Measurements from ENCODE around the gene GNB4. TPM values are rescaled to one million over a fixed set of nuclear protein-coding genes. Genes with fewer than 3 reads are reported as not detected.

The GNB4 gene
- total RNA-seq, 1 experiment from 2014 or later: 33.8 TPM

DNA sequence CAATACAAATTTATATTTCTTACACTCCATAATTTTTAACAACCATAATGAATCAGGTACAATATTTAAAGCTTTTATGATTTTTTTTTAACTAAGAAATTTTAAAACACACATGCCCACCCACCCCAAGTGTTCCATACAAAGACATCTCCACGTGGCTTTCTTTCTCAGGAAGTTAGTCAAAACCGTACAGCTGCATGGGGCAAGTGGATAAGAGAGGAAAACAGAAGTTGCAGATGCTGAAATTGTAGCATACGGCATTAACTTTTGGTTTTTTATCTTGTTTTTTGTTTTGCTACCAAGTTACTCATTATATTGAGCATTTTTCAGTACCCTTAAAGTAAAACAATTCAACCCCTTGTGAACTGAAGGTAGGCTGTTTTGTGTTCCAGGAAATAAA is 14.8 kb downstream of the GNB4 start:
- no peak for DNase-seq (ENCODE audit: low spot score)

DNA sequence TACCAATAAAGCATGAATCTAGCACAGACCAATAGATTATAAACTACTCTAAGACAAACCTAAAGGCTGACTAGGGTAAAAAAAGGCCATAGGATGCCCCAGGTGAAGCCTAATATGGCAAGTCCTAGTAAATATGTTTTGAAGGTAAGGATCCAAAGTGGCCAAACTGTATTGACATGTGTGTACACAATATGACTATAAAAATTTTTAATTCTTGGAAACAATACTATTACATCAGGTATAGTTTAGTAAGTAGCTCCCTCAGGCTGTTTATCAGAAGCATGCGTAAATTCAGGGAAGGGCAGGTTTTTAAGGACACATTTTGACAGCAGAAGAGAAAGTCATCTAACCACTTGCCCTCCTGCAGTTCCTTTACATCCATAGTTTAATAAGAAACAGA is 18.8 kb downstream of the GNB4 start:
- no peak for DNase-seq (ENCODE audit: low spot score)

DNA sequence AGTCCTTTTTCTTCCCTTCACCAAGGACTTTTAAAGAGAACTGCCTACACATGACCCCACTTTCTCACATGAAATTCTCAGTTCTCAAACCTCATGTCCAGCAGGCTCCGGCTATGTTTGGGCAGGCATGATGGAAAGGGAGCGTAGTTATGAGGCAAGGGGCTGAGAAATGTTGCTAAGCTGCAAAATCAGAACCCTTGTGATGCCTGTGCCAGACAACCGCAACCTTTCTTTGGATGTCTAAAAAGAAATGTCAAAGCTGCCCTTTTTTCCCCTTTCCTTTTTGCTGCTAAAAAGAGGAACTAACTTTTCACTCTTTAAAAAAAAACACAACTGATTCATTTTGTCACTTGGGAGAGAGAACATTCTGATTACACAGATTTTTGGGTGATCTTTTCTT is 19.2 kb downstream of the GNB4 start:
- no peak for DNase-seq (ENCODE audit: low spot score)

DNA sequence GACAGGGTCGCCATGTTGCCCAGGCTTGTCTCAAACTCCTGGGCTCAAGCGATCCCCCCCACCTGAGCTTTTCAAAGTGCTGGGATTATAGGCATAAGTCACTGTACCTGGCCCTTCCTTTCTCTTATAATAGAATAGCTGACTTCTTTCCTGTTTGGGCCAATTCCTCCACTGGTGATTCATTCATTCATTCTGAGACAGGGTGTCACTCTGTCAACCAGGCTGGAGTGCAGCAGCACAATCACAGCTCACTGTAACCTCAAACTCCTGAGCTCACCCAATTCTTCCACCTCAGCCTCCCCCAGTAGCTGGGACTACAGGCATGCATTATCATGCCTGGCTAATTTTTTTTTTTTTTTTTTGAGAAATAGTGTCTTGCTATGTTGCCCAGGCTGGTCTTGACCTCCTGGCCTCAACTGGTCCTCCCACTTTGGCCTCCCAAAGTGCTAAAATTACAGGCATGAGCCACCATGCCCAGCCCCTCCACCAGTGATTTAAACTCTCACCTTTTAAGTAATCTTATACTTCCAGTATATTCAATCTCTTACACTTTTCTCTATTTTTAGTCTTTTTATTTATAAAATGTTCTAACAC is 20.9 kb downstream of the GNB4 start:
- DNase-seq (ENCODE audit: low spot score): no peak

DNA sequence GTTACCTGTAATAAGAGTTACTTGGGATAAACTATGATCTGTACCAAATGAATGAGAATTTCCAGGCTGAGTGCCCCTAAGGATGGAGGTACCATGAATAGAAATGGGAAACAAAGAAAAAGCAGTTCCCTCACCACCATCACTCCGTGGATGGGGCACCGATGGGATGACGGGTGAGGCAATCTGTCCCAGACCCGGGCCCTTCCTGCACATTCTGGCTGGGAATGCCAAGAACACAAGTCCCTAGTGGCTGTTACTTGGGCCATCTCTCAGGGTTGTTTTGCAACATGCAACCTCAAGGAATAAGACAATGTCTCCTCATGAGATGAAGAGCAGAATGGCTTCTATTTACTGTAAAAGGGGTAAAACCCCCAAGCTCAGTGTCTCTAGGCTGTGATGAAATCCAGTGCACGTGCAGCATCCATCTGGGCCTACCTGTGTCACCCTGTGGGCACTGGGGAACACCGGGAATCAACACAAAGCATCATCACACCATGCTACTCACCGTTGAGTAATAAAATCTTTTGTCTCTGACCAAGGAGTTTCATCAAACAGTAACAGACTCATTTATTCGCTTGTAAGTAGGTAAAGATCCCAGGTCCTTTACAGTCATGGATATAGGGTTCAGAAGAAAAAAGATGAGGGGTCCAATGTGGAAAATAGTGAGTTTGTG is 22.3 kb downstream of the GNB4 start:
- DNase-seq (ENCODE audit: low spot score): no peak

DNA sequence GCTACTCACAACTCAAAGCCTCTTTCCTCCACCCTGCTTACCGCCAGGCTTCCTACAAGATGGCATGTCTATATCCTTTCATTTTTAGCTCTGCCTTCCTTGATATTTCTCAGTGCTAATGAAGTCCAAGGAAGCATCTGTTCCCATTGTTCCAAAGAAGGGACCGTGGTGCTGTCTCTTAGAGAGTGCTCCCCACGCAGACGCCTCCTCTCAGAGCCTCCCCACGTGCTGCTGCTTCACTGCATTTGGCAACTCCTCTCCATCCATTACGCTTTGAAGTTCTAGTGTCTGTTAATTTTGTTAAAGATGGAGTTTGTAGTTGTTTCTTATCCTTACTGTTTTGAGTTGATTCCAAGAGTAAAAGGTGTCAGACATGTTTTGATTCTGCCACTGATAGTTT is 26.2 kb downstream of the GNB4 start:
- DNase-seq (ENCODE audit: low spot score): no peak

DNA sequence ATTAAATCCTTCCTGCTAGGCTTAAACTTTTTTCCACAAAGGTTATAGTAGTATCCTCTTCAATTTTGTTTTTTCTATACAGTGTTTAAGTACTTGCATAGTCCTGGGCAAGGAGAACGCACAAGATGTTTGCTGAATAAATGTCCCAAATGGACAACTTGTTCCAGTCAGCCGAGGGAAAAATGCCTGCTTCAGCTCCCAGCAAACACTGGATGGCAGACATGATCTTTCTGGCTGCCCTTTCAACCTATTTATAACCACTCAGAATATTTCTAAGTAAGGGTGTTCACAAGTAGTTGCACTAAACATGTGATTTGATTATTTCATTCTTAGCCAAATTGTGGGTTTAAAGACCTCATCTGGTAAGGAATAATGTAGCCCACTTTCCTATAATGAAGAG is 29.8 kb downstream of the GNB4 start:
- no peak for DNase-seq (ENCODE audit: low spot score)

DNA sequence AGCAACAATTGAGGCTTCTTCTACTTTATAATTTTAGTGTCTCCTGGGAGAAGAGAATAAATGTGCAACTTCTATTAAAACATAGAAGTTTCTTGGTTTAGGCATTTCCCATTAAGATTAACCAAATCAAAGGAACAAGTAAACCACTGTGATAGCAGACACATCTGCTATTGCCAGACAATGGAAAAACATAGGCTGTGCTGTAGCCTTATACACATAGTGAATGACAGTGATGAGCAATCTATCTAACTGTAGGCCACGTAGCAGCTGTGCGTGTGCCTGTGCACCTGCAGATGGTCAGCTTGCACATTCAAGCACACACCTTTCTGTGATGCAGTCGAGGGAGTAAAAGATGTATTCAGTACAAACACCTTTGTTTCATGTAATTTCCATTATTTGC is 32.7 kb downstream of the GNB4 start:
- no peak for DNase-seq (ENCODE audit: low spot score)

DNA sequence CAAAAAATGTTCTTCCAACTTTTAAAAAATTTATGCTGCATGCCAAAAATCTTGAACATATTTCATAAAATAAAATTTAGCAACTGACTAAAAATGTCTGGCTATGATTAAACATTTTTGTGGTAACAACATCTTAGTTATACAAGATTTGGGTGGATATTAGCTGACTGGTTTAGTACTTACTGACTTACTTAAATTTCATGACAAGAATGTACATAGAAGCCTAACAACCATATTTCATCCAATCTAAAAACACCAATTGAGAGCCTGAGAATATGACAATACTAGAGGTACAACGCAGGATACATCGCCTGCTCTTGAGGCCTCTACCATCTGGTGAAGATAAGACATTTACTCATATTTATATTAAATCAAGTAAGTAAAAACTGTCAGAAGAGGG is 34.6 kb downstream of the GNB4 start:
- DNase-seq (ENCODE audit: low spot score): no peak

DNA sequence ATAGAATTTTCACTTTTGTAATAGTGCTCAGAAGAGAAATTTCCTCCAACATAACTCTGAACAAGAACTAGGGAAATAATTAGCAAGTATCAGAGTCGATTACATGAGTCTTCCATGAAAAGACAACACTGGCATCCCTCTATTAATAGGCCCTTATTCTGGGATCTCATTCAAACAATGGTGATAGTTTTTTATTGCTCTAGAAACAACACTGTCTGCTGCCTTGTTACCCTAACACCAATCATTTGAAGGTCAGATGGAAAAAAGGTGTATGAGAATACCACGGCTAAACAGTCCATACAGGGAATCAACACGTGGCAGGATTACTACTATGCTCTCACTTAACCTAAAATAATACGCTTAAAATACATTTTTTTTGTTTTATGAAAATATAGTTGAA is 35.9 kb downstream of the GNB4 start:
- DNase-seq (ENCODE audit: low spot score): no peak

DNA sequence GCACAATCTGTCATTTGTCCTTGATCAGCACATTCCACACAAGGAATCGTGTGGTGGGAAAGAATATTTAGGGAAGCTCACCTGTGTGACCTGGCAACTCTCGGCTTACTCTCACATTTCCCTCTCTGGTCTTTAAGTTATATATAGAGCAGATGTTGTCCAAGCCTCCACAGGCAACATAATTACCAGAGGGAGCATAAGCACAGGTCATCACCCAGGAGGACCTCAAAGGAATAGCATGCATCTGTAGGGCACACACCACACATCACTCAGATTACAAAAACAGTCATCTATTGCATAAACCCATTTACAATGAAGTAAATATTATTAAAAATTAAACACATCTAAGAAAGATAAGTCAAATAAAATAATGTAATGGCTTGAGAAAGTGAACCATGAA is 36.5 kb downstream of the GNB4 start:
- DNase-seq (ENCODE audit: low spot score): no peak

DNA sequence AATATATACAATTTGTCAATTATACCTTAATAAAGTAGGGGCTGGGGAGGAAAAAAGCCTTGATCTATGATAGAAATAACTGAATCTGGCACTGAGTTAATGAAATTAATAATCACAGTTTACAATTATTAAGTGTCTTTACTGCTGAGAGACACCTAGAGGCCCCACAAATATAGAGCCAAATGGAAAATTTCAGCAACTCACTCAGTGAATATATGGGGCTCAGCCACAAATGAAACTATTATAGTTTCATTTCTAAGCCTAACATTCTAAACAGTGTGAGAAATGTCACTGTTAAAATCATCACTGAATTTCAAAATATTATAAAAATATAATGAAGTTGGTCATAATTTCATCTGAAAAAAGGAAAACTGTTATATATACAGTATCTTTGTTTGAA is 40.3 kb downstream of the GNB4 start:
- DNase-seq (ENCODE audit: low spot score): no peak

DNA sequence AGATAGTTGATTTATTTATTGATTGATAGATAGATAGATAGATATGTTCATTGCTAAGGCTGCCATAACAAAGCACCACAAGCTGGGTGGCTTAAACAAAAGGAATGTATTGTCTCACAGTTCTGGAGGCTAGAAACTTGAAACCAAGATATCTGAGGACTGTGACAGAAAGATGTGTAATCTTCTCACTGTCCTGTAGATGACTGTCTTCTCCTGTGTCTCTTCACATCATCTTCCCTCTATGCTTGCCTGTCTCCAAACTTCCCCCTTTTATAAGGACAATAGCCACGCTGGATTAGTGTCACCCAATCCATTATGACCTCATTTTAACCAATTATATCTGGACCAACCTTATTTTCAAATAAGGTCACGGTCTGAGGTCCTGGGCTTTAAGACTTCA is 40.9 kb downstream of the GNB4 start:
- DNase-seq (ENCODE audit: low spot score): no peak

DNA sequence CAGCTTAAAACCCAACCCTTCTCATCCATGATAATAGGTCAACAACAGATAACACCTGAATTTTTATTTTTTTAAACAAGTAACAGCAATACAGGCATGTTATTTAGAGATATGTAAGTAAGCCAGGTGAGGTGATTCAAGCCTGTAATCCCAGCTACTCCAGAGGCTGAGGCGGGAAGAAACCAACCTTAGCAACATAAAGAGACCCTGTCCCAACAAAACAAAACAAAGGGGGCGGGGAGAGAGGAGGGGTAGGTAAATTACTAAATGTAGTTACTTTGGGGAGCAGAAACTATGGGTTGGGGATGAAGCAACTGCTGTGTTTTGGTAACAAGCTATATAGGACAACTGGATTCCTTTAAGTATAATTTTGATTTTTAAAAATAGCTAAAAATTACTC is 47.0 kb downstream of the GNB4 start:
- no peak for DNase-seq (ENCODE audit: low spot score)

DNA sequence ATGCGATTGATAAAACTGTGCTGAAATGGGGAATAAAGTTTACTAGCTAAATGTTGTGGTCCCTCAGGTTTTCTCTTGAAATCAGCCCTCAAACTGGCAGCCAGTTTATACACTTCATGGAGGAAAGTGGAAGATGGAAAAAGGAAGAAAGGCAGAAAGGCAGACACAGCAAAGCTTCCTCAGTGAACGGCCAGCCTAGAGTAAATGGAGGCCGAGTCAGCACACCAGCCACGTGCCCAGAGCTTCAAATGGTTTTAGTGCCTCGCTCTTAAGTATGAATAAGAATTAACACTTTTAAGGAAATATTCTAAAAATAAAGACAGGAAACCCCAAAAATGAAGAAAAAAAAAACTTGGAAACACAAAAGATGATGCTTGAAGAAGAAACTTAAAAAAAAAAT is 48.3 kb downstream of the GNB4 start:
- no peak for DNase-seq (ENCODE audit: low spot score)

DNA sequence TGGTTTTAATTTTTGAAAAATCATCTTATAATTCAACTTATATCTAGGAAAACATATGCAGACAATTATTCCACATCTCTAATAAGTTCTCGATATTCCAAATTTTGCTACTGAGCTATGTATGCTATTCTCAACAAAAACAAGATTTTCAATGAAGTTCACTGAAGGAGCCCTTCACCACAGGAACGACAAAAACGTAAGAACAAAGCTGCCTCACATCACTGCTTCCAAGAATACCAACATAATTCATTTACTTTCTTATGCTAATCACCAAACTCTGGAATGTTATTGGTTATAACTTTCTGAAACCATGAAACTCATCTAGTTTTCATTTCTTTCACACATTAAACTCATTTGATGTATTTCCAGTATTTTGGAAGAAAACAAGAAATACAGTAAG is 49.7 kb downstream of the GNB4 start:
- no peak for DNase-seq (ENCODE audit: low spot score)

DNA sequence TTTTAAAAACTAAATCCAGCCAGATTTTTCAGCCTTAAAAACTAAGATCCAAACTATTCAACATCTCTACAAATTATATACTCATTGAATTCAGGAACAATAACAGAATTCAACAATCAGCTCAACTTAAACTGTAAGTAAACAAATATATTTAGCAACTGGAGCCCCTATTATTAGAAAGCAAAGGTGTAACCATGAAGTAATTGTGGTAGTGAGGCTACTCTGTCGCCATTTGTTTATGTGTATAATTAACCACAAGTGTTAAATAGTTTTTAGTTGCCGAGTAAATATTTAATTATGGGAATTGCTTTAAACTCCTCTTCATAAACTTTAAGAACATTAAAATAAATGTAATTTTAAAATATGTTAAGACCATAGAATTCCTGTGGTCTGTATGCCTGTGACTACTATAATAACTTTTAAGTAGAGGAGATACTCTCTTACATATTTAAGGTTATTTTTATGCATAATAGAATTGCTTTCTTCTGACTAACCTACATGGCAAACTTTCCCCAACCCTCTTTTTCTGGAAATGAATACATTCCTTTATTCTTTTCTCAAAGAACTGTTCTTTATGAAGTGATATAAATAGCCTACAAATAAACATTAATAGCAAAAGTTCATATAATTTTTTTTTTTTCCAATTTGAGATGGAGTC is 52.6 kb downstream of the GNB4 start:
- no peak for DNase-seq (ENCODE audit: low spot score)

DNA sequence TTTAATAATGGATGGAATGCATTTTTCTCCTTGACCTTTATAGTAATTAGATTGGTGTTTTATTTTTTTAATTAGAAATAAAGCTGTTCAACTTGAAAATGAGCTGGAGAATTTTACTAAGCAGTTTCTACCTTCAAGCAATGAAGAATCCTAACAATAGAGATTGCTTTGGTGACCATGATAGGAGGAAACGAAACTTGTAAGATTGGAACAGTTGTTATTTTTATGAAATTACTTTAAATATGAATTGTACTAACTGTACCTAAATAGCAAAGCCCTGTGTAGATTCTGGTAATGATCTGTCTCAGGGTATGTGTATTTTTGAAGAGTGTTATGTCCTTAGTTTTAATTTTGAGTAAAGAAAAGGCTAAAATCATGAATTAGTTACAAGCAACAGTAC is 59.4 kb downstream of the GNB4 start:
- no peak for DNase-seq (ENCODE audit: low spot score)

DNA sequence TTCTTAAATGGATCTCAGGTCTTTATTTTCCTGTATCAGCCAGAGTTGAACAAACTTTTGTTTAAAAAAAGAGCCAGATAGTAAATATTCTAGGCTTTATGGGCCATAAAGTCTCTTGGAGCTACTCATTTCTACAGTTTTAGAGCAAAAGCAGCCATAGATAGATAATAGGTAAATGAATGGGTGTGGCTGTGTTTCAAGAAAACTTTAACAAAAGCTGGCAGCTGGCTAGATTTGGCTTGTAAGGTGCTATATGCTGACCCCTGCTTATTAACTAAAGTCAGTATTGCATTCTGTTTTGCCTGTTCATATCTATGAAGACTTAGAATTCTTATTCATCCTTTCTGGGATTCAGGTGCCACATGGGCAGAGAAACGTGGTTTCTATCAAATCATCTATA is 74.8 kb downstream of the GNB4 start:
- no peak for DNase-seq (ENCODE audit: low spot score)

DNA sequence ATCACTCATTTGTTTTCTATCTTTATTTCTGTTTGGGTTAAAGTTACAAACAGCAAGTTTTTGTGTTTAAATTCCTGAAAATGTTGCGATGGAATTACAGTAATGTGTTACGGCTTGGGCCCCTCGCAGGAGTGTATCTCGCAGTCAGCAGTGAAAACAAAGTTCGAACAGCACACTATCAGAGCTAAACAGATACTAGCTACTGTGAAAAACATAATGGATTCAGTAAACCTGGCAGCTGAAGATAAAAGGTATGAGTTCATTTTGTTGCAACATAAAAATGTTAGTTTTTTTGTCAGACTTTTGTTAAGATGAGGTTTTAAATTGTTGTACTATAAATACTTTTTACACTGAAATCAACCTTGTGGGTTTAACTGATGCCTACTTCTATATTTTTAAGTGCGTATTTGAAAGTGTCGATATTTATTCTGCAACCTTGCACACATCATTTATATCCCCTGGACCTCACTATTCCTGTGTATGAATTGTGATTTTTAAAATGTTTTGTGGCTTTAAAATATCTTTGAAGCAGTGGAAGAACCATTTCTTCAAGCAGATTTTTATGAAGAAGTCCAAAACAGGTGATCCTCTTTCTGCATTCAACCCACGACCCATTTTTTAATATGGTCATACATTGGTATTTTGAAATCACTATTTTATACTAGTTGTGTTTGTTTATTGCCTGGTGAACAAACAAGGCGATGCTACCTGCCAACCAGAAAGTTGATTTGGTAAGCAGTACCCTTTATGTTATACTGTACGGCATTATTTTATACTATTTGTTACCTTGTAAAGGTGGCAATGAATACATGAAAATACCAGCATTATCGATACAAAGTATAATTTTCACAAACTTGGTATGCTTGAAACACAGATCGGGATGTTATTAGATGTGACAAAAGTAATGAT is 75.9 kb downstream of the GNB4 start:
- DNase-seq (ENCODE audit: low spot score): no peak

DNA sequence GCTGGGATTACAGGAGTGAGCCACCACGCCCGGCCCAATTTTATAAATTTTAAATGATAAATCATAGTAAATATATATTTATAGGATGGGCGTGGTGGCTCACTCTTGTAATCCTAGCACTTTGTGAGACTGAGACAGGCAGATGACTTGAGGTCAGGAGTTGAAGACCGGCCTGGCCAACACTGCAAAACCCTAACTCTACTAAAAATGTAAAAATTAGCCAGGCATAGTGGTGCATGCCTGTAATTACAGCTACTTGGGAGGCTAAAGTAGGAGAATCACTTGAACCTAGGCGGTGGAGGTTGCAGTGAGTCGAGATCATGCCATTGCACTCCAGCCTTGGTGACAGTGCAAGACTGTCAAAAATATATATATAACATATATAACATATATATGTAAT is 77.3 kb downstream of the GNB4 start:
- no peak for DNase-seq (ENCODE audit: low spot score)

DNA sequence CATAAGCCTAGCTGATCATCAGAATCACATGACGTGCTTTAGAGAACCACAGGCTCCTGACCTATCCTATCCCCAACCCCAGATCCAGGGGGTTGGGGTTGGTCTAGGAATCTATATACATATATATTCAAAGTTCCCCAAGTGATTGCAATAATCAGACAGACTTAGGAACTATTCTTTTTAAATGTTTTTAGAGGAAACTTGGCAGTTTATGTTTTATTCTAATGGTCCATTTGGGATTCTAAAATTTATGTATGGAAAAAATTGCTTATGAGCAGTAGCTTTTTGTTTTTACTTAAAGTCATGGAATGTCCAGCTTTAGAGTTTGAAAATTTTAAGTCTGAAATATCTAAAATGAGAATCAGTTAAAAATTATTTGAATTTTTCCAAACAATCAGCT is 81.6 kb downstream of the GNB4 start:
- DNase-seq (ENCODE audit: low spot score): no peak

DNA sequence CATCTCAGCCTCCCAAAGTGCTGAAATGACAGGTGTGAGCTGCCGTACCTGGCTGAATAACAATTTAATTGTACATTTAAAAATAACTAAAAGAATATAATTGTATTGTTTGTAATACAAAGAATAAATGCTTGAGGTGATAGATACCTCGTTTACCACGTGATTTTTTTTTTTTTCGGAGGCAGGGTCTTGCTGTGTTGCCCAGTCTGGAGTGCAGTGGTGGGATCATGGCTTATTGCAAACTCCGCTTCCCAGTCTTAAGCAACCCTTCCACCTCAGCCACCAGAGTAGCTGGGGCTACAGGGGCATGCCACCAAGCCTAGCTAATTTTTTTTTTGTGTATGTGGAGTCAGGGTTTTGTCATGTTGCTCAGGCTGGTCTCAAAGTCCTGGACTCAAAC is 87.9 kb downstream of the GNB4 start:
- DNase-seq (ENCODE audit: low spot score): no peak

Data from H4 (cell line).